Stimulated activated CD8-positive, alpha-beta memory T cell treated with anti-CD3 and anti-CD28 coated beads, Interleukin-7, amount 100 ng/mL, for 4 hours (primary cell): ENCODE results near the gene SEC16A.

Experiments
- DNase-seq, 2 donors: peaks; one replicate each; pipeline ENCODE4 v3.0.0-alpha.2; 2020; ENCODE audit warnings: low read depth in 2 of 2

SEC16A gene

DNA sequence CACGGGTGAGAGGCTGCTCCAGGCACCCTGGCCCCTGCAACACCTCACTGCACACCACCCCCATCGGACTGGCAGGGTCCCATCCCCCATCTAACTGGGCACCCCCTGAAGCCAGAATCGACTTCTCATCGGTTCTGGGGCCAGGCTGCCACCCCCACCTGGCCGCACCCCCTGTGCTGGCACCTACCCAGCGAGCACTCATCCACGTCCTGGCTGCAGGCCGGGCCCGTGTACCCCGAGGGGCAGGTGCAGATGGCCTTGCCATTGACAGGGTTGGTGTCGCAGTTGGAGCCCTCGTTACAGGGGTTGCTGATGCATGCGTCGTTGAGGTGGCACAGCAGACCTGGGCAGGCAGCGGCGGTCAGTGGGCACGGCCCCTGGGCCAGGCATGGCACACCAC is 35.1 kb upstream of the SEC16A start:
- no peak for DNase-seq

DNA sequence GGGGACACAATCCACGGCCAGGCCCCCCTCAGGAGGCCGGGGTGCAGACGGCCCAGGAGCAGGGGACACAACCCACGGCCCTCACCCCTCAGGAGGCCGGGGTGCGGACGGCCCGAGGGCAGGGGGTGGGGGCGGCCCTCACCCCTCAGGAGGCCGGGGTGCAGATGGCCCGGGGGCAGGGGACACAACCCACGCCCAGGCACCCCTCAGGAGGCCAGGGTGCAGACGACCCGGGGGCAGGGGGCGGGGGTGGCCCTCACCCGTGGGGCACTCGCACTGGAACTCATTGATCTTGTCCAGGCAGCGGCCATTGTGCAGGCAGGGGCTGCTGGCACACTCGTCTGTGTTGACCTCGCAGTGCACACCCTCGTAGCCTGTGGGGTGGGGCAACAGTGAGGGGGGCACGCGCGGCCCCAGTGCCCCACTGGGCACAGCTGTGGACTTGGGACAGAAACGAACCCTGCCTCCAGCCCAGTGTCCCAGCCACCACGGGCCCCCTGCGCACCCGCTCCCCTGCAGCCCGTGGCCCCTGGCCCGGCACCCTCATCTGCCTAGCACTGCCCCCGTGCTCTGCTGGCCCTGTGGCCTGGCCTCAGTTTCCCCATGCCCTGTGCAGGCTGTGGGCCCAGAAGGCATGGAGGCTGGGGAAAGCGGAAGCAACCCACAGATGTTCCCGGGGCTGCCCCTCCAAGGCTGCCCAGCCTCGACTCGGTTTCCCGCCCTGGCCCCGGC is 34.3 kb upstream of the SEC16A start:
- no peak for DNase-seq

DNA sequence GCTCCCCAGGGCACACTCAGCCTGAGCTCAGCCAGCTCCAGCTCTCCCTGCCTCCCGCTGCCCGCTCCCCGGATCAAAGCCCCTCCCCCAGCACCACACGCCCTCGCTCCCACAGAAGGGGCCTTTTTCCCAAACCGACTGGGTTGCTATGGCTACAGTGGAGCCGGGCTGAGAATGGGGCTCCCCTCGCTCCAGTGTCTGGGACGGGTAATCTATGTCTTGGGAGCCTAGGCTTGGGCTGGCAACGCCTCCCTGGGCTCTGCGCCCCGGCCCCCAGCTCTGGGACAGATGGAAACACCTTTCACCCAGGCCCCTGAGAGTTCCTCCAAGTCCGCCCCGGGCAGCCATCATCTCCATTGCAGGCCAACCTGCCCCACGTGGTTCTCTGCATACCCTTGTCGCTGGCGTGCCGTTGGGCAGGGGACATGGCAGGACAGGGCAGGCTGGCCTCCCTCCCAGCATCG is 33.4 kb upstream of the SEC16A start:
- no peak for DNase-seq

DNA sequence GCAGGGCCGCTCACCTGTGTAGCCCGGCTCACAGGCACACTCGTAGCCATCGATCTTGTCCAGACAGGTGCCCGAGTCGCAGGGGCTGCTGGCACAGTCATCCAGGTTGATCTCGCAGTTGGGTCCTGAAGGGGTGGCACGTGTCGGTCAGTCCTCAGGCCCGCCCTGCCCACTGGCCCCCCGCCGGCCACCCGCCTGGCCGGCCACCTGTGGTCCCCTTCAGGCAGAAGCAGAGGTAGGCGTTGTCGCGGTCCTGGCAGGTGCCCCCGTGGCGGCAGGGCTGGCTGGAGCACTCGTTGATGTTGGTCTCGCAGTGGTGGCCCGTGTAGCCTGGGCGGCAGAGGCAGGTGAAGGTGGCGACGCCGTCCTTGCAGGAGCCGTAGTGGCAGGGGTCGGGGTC is 32.4 kb upstream of the SEC16A start:
- DNase-seq, result no peak

DNA sequence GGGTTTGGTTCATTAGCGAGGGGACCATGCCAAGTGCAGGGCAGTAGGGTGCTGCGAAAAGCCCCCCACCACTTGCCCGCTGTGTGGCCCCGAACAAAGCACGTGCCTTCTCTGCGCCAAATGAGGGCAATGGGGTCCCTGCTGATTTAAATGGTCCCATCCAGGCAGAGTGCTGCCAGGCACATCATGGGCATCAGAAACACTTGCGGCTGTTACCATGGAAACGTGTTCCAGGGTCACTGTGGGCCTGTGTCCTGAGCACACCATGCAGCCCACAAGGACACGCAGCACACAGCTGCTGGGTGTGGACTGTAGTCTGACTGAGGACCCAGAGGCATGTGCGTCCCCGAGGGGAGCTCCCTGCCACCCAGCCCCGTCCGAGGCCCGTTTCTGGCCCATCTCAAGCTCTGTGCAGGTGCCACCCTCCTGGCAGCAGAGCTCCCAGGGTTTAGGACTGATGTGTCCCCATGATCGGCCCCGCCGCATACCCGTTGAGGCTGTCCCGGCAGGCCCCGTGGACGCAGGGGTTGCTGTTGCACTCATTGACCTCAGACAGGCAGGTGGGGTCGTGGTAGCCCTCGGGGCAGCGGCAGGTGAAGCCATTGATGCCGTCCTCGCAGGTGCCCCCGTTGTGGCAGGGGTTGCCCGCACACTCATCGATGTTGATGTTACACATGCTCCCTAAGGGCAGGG is 31.3 kb upstream of the SEC16A start:
- no peak for DNase-seq

DNA sequence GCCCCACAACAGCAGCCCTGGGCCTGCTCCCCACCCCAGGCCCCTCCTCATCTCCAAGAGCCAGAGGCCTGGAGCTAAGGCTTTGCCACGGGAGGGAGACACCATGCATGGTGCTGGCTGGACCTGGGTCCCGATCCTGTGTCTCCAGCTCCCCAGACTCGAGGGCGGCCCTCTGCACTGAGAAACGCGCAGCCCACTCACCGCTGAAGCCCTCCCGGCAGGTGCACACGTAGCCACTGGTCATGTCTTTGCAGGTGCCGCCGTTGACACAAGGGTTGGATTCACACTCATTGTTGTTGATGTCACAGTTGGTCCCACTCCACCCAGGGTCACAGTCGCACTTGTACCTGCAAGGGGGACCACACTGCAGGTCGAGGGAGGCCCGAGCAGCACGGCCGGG is 30.4 kb upstream of the SEC16A start:
- no peak for DNase-seq

DNA sequence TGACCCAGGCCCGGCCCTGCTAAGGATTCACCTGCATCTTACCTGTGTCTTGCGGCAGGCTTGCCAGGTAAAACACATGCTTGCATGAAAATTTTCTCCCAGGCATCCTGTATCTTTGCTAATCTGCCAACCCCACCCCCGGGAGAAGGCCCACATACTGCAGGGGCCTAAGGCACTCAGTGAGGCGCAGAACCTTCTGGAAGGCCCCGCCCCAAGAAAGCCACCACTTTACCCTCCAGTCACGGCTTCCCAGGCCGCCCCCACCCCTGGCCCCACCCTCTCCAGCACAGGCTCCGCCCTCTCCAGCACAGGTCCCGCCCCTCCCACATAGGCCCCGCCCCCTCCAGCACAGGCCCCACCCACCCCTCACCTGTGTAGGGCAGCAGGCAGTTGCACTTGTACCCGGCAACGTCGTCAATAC is 29.8 kb upstream of the SEC16A start:
- DNase-seq, result no peak

DNA sequence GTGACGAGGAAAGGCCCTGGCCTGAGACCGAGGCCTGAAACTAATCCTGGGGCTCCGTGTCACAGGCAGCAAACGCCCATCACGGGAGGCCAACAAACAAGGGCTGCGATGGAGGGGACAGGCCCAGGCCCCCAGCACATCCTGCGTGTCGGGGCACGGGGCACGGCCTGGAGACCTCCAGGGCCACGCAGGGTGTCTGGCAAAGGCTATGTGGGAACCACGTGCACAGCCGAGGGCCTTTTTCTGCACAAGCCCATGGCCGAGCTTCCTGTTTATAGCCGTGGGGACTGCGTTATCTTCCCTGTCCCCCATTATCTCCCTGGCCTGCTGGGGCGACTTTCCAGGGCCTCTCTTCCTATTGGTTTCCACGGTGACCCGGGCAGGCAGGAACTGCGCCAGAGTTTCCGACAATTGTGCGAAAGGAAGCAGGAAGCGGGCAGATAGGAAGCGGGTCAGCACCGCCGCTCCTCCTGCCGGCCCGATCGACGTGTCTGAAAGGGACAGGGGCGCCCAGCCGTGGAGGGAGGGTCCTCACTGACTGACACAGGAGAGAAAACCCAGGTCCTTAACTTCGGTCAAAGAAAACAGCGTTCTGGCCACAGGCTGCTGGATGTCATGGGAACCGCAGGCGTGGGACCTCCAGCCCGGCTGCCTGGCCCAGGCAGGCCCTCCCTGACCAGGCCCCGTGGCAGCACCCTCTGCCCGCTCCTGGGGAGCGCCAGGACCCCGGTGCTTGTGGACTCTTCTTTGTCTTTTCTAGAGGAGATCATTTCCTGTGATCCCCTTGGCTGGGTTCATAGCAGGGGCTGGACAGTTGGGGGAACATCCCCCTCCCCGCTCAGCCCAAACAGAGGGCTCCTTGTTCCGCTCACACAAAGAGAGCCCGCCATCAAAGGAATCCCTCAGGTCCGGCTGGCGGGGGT is 29.1 kb upstream of the SEC16A start:
- DNase-seq, result no peak

DNA sequence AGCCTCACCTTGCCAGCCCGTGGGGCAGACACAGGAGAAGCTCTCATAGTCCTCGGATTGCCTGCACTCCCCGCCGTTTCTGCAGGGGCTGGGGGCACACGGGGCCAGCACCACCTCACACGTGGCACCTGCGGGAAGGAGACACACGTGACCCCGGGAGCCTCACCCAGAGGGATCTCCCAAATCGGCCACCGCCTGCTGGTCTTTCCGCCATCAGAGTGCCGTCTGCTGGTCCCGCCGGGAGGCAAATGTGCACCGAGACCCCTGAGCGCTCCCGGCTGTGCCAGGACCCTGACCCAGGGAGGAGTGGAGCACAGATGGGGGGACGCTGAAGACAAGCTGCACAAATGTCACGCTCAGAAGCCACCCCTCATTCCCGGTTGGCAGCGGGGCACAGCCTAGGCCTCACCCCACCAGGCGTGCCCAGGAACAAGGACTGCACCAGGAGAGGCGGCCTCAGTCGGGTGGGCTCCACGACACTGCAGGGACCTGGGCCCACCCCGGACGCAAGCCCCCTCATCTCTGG is 28.4 kb upstream of the SEC16A start:
- DNase-seq, result no peak

DNA sequence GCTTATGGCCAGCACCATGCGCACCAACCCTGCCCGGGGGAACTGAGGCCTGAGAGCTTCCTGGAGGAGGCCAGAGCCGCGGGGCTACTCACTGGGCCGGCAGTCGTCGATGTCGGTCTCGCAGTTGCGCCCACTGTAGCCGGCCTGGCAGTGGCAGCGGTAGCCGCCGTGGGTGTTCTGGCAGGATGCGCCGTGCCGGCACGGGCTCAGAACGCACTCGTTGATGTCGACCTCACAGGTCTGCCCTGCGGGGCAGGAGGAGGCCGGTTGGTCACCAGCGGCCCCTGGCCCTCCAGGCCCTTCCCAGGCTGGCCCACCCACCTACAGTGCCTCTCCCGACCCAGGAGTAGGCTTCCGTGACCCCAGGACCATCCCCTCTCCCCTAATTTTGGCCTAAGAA is 27.7 kb upstream of the SEC16A start:
- no peak for DNase-seq

DNA sequence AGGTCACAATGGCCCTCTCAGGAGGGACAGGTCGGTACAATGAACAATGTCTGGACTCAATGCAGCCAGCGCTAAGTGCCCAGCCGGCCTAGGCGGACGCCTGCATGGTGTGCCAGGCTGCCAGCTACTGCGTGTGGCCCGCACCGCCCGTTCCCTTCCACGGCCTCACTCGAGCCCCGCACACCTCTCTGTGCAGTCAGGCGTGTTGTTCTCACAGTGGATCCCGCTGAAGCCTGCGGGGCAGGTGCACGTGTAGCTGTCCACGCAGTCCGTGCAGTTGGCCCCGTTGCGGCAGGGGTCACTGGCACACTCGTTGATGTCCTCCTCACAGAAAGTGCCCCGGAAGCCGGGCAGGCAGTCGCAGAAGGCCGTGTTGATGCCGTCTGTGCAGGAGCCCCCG is 26.7 kb upstream of the SEC16A start:
- DNase-seq, result no peak

DNA sequence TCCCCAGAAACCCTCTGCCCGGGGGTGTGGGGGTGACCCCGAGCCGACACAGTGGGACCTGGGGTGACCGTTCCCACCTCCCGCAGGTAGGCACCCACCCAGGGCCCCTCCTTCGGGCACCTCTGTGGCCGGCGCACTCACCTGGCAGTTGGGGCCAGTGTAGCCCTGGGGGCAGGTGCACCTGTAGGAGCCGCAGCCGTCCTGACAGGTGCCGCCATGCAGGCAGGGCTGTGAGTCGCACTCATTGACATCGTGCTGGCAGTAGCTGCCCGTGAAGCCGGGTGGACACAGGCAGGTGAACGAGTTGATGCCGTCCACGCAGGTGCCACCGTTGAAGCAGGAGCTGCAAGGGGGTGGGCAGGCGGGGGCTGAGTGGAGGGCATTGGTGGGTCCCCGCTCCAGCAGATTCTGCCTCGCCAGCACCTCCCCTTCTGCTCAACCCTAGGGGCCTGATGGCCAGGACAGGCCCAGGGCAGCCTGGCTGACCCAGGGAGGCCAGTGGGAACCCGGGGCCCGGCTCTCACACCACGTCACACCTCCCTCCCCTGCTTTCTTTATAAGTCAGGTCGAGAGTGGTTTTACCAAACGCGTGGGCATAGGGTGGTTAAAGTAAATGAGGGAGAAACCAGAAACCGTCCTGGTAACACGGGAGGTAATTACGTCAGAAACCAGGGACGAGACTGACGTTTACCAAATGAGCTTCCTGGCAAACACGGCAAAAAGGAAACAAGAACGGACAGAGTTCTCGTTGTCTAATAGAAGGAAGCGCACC is 26.1 kb upstream of the SEC16A start:
- no peak for DNase-seq

DNA sequence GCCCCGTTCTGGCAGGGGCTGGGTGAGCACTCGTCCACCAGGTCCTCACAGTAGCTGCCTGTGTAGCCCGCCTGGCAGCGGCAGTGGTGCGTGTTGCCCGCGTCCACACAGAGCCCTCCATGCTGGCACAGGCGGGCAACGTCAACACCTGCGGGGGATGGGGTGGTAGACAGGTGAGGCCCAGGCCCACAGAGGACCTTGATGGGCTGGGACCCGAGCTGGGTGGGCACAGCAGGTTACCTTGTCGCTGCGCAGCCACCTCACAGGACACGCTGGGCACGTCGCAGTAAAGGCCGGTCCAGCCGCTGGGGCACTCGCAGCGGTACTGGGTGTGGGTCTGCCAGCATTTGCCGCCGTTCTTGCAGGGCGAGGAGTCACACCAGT is 25.1 kb upstream of the SEC16A start:
- no peak for DNase-seq

DNA sequence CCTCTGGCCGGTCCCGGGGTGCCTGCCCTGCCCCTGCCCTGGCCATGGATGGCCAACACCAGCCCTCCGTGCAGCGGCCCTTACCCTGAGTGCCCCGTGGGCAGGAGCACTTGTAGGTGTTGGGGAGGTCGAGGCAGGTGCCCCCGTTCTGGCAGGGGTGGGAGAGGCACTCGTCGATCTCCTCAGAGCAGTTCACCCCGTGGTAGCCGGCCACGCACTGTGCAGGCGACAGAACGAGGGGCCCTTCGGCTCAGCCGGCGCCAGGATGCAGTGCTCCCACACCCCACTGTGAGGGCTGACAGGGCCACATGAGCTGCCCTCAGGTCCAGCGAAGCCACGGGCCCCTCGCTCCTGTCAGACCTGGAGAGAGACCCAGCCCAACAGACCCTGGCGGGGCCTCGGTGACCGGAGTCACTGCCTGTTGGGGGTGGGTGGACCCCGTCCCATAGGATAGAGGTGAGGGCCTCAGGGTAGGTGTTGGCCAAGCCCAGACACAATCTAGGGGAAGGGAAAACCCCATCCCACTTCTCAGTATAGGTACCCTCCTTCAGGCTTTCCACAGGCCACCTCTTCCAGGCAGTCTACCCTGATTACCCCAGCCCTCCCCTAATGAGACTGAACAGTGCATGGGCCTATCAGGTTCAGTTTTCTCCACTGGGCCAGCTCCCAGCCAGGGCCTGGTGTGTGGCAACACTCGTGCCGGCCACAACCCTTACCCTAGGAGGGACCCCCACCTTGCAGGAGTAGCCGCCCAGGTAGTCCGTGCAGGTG is 24.6 kb upstream of the SEC16A start:
- no peak for DNase-seq

DNA sequence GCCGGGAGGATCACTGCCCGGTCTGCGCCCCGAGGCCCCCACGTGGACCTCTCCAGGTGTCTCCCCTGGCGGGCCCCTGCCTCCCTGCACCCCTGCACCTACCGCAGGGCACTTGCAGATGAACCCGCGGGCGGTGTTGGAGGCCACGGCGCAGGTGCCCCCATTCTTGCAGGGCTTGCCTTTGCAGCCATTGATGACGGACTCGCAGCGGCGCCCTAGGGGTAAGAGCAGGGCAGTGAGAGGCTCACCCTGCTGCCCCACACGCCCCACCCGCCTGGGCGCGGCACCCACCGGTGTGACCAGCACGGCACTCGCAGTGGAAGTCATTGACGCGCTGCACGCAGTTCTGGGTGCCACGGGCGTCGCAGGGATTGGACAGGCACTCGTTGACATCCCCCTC is 23.6 kb upstream of the SEC16A start:
- no peak for DNase-seq

DNA sequence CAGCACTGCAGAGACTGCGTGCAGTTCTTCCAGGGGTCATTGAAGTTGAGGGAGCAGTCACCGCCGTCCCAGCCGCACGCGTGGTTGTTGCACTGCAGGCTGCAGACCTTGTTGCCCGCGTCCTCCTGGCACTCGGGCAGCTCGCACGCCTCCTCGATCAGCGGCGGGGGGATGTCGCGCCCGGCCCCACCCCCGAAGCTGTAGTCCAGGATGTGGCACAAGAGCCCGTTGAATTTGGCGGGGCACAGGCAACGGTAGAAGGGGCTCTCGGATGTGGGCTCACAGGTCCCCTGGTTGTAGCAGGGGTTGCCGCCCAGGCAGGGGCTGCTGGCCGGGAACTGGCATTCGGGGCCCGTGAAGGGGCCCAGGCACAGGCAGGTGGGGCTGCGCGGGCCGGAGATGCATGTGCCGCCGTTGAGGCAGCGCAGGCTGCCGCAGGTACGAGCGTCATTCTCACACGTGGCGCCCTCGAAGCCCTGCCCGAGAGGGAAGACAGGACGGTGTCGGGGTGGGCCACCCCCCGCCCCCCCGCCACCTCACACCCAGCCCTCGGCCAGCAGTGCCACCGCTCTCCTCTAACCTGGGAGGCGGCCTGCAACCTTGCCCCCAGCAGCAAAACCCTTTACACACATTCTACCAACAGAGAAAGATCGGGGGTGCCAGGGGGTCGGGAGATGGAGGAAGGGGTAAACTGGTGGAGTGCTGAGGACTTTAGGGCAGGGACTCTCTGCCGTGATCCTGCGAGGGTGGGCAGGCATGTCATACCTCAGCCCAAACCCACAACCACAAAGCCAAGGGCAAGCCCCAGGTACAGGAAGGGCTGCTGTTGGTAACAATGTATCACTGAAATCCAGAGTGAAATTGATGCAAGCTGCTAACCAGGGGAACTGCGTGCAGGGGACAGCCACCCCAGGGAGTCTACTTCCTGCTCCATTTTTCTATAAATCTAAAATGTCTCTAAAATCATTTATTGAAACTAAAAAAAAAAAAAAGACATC is 22.9 kb upstream of the SEC16A start:
- no peak for DNase-seq

DNA sequence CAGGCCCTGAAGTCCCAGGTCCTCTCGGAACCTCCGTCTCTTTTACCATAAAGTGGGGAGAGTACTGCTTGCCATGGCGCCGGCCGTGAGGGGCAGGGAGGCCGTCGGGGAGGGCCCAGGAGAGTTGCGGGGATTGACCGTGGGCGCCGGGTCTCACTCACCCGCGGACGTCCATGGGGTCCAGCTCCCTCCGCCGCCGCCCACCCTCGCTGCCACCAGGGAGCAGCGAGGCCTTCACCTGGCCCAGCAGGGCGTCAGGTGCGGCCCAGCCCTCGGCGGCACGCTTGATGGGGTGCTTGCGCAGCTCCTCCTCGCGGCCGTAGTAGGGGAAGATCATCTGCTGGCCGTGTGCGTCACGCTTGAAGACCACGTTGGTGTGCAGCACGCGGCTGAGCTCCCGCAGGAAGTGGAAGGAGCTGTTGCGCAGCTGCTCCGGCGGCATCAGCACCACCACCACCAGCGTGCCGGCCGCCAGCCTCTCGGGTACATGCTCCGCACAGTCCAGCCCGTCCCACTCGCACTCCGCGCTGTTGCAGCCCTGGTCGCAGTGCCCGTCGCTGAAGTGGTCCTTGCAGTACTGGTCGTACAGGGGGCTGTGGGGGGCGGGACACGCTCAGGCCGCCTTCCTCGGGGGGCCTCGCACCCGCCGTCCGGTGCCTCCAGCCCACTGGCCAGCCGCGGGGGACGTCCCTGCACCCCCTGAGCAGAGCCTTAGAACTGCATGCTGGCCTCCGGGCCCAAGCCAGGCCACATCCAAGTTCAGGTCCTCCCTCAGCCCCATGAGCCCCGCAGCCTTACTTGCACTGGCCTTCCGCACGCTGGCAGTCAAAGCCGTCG is 21.9 kb upstream of the SEC16A start:
- no peak for DNase-seq

DNA sequence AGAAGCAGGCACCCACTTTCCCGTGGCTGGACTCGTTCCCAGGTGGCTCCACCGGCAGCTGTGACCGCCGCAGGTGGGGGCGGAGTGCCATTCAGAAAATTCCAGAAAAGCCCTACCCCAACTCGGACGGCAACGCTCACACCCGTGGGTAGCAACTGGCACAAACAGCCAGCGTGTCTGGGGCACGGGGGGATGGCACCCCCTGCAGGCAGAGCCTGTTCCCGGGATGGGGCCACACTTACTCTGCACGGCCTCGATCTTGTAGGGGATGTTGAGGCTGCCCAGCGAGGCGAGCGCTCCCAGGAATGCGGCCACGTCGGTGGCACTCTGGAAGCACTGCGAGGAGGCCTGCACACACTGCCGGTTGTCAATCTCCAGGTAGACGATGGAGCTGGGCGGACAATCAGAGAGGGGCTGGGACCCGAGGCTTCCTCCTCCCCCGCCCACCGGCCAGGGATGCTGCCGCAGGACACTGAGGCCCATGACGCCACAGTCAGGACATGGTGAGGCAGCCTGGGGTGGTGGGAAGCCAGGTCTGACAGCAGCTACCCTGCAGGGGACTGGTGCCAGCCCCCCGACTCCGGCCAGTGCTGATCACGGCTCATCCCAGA is 20.2 kb upstream of the SEC16A start:
- no peak for DNase-seq
